Putamen (tissue), 1 donor: Measurements from ENCODE around the gene LRRC28.

ENCODE experiments used
- DNase-seq: peaks from one replicate; pipeline ENCODE4 v3.0.0-alpha.2; 2016; ENCODE audit warnings: low spot score

The LRRC28 gene

DNA sequence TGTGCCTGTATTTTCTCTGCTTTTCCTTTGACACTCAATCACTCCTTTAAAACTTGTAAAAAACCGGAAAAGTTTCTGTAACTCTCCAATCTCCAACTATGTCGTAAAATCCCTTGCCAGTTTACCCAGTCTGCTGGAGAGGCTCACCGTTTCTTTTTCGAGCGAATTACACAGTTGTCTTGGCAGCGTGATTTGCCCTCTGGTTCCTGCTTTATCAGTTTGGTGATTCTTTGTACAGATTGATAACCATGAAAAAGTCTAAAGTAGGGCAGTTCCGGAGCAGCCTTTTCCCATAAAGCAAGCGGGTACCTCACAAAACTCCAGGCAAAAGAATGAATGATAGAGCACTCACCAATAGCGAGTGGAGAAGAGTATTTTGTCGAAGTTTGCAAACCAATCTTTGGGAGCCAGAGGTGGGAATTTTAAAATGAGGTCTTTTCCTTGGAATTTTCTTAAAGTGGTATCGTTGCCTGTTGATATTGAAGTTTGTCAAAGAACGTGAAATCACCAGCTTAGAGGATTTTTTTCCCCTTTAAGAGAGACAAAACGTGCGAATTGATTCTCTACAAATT, 1.9 kb upstream of the LRRC28 start, which contains the start of gene TTC23:
Gene TTC23, minus strand, starts transcription at position 312 of the 572 bp plus-strand sequence. CDS start 20,869 bp downstream, outside the sequence.
- DNase-seq: peak; percentile 77

DNA sequence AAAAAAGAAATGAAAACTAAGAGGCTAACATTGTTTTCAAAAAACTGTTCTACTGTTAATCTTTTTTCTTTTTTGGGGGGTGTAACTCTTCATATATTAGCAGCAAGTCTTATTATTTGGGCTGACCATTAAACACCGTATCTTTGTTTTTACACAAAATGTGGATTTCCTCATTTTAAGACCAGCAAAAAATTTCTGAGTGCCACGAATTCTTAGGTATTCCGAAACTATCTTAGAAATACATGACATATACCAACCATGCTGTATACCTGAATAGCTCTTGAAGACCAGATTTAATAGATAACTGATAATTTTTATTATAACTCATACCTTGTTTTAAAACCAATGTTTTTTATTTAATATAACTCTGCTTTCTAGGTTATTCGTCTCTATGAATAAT, 1.3 kb upstream of the LRRC28 start:
- DNase-seq: no peak

DNA sequence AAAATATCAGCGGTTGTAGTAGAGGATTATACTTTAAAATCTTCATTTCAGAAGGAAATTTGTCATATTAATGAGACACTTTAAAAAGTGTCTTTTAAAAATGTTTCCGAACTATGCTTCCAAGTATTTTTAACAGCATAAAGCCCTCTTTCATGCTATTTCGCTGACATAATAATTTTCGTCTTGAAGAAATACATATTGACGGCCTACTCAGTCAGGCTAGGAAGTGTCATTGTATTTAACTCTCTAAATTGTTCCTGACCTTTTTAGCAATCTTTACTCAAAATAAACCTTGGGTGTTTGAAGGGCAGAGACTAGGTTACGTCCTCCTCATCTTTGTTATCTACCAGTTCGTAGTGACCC, 806 bp upstream of the LRRC28 start:
- DNase-seq: no peak

DNA sequence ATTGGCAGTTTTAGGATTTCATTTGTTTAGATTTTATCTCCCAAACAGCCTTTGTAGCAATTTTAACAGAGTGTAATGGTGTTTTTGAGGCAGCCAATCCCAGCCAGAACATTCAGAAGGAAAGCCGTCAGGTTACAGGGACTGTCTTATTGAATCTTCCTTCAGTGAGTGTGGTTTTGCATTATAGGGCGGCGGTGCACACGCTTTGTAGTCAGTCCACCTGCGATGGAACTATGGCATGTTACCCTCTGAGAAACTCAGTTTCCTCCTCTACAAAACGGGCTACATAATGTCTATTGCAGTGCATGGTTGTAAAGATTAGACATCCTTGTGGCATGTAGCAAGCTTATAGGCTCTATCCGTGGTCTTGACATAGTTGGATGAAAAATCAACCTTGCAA, 1.0 kb downstream of the LRRC28 start:
- DNase-seq: no peak

DNA sequence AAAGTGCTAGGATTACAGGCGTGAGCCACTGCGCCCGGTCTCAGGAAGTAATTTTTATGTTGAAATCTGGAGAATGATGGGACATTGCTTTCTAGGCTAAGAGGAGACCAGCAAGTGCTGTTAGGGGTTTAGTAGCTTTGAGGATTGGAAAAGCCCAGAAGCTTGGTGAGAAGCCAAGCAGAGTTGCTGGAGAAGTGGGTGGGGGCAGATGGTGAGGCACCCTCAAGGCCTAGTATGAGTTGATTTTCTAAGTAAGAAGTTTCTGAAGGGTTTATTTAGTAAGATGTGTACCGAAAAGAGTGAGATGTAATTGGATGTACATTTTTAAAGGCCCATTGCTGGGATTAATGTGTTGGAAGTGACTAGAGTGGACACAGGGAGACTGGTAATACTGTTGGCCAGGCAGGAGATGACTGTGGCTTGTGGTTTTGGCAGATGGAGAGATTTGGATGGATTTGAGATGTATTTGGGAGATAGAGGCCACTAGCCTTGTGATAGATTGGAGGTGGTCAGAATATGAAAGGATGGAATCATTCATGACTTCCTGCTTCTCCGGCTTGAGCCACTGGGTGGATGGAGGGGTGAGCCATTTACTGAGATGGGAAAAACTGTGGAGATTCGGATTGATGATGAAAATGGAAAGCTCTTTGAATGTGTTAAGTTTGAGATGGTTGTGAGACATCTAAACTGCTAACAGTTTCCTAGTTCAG, 2.3 kb downstream of the LRRC28 start:
- DNase-seq: no peak

DNA sequence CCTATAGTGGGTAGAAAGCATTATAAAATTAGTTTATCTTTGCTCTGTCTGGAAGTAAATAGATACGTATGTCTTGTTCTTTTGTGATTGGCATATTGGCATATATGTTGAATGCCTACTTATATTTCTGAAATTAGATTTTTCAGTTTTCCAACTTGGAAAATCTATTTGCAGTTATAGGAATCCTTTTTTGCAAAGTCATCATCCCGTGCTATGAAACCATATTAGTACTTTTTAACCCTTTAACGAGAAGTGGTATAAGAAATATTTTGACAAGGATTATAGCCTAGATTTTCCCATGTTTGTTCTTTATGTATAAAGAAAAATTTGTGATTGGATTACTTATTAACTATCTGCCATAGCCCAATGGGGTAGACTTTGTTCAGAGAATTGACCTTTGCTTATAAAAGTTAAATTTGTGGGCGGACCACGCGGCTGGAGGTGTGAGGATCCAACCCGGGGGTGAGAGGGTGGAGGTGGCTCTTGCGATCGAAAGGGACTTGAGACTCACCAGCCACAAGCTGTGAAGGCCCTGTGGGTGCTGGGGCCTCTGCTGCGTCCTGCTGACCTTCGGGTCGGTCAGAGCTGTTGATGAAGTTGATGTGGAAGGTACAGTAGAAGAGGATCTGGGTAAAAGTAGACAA, 5.9 kb downstream of the LRRC28 start:
- DNase-seq: no peak

DNA sequence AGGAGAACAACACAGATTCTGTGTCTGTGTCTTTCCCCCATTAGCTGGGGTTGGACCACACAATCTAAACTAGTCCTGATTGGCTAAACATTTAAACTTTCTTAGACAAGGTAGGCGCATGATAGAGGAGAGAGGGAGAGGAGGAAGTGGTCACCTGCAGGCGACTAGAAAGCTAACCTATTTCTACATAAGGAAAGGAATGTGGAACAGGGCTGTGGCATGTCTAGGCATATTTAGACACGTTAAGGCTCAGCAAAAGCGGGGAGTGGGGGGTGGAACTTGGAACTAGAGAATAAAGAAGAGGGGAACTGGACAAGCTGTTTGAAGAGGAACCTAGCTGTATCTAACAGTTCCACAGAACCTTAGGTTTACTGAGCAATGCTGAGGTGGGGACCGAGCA, 12.8 kb downstream of the LRRC28 start:
- no peak for DNase-seq

DNA sequence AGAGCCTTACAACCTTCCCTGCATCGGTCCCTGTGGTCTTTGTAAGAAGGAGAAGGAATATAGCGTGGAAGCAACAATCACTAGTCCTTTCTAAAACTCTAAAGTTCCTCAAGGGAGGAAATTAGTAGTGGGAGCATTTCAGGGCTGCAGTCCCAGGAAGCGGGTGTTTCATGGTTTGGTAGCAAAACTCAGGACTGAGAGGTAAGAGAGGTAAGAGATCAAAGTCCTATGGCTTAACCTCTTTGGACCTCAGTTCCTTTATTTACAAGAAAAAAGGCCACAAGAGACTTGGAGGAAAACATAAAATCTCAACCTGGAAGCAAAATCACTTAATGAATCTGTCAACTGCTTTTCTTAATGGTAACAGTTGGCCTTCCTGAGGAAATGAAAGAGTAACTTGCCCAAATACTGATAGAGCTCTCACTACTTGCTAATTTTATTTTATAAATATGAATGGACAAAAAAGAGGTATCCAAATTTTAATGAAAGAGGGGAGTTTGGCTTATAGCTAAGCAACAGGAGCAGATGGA, 14.3 kb downstream of the LRRC28 start:
- no peak for DNase-seq

DNA sequence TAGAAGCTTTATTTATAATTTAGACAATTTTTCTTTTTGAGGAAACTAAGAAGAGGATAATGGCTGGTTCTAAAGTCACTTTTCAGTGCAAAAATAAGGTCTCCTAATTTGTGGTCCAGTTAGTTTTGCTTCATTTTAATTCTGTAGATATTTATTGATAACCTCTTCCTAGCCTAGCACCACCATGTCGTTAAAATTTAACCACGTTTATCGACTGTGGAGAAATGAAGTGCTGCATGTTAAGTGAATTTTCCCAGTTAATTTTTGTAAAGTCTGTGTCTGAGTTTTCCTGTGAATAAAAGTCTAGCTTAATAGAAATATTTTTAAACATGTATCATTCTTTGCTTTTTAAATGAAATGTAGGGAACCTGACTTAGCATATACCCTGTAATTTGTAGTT, 16.7 kb downstream of the LRRC28 start:
- DNase-seq: no peak

DNA sequence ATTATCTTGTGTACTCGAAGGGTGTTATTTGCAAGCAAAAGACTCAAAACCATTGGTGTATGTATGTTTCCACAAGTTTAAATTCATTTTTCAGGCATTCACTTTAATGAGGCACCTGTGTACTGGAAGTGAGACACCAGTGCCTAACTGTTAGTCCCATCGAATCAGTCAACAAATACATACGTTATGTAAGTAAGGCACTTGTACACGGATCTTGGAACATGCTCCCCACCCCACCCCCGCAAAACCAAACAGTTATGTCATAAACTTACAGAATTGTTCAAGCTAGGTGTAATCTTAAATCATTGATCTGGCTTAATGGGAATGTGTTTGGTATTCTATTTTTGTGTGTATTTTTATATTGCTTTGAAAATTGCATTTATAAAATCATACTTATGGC, 17.1 kb downstream of the LRRC28 start:
- DNase-seq: no peak

DNA sequence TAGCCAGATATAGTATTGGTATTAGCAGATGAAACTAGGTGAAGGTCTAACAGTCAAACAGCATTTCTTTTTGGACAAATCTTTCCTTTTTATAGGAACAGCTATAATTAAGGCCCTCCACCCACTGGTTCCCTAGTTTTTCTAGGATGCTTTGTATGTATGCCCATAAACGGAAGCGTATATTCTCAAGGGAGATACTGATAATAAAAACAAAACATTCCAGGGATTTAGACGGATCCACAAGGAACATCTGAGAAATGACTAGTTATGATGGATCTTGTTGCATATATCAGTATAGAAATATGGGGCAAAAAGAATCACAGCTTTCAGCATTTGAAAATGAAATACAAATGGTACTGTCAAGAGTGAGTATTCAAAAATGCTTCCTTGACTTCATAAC, 22.5 kb downstream of the LRRC28 start:
- DNase-seq: no peak

DNA sequence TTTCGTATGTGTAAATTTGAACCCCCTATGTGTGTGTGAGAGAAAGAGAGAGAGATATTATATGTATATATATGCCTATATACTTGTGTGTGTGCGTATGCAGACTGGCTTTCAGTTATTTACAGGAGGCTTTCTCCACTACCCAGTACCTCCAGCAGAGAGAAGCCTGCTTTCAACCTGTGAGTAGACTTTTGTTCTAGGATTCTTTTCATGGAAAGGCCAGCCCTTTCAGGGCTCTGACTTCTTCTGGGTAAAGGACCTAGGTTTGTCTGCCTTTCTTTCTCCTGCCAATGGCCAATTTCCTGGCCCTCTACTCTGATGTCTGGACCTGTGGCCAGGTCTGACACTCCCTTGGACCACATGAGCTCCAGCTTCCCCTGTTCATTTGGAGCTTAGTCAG, 23.8 kb downstream of the LRRC28 start:
- no peak for DNase-seq

DNA sequence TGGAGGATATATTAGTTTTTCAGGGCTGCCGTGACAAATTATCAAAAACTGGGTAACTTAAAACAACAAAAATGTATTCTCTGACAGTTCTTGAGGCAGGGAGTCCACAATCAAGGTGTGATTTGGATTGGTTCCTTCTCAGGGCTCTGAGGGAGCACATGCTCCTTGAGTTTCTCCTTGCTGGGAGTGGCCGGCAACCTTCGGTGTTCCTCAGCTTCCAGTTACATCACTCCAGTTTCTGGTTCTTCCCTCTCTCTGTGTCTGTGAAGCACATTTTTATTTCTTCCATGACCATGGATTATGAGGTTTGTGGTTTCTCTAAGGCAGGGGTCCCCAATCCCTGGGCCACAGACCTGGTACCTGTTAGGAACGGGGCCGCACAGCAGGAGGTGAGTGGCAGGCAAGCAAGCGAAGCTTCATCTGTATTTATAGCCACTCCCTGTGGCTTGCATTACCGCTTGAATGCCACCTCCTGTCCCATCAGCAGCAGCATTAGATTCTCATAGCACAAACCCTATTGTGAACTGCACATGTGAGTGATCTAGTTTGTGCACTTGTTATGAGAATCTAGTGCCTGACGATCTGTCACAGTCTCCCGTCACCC, 24.3 kb downstream of the LRRC28 start:
- no peak for DNase-seq

DNA sequence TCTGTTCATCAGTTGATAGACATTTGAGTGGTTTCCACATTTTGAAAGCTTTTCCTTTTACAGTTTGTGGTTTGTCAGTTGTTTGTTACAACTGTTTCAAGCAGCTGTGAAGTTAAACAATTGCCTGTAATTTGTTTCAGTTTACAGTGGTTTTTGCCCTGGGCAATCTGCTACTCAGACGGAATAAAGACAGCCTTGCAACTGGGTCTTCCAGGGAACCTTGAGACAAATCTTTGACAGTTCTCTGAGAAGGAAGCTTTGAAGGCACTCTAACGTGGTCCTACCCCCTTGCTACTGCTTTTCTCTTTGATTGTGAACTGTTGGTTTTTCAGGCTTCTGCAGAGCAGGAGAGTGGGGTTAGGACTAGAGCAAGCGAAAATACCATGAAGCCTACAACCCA, 28.0 kb downstream of the LRRC28 start:
- no peak for DNase-seq

DNA sequence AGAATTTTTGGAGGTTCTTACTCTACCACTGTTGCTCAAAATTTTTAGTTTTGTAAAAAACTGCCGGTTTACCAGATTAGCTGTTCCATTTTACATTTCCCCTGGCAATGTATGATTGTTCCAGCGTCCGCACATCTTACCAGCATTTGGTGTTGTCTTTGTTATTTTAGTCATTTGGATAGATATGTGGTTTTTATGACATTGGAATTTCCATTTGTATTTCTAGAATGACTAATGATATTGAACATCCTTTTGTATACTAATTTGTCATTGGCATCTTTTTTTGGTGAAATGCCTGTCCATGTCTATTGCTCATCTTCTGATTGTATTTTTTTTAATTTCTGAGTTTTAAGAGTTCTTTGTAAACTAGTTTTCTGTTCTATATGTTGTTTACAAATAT, 28.5 kb downstream of the LRRC28 start:
- no peak for DNase-seq

DNA sequence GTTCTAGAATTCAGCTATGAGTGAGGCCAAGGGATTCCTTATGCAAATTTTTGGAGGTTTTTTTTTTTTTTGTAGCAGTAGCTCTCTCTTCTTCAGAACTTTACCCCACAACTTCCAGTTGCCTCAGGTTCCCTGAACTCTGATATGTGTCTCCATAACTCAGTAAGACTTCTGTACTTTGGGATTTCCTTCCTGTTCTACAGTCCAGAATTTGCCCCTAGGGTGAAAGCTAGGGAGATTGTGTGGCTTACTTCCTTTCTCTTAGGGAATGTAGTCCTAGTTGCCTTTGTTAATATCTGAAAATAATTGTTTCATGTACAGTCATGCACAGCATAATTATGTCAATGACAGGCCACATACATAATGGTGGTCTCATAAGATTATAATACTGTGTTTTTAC, 30.8 kb downstream of the LRRC28 start:
- no peak for DNase-seq

DNA sequence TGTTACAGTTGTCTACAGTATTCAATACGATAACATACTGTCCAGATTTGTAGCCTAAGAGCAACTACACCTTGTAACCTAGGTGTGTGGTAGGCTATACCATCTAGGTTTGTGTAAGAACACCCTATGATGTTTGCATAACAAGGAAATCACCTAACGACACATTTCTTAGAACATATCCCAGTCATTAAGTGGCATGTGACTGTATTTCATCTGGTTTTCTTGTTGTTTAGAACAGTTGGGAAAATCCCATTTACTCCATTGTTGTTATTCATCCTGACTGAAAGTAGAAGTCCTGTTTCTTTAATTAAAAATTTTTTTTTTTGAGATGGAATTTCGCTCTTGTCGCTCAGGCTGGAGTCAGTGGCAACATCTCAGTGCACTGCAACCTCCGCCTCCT, 31.3 kb downstream of the LRRC28 start:
- DNase-seq: no peak

DNA sequence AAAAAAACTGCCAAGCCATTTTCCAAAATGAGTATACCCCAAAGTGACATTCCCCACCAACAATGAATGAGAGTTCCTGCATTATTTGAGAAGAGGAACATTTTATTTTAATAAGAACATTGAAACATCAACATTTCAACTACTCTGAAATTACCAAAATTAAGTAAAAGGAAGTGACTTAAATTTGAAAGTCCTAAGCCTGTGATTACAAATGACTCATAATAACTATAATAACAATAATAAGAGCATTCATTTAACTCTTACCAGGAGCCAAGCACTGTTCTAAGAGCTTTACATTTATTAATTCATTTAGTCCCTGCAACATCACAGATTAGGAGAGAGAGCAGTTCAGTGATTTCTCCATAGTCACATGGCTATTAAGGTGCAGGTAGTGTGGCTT, 32.4 kb downstream of the LRRC28 start:
- DNase-seq: no peak

DNA sequence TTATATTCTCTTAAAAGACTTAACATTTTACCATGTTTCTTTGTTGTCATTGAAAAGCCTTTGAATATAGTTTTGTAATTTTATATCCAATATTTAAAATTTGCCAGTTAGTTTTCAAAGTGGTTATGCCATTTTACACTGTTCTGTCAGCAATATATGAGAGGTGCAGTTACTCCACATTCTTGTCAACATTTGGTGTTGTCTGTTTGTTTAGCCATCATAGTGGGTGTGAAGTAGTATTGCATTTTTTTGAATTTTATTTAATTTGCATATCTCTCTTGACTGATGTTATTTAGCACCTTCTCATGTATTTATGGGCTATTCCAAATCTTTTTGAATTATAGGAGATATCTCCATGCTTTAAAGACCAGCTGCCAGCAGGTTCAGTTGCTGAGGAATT, 40.4 kb downstream of the LRRC28 start:
- no peak for DNase-seq

DNA sequence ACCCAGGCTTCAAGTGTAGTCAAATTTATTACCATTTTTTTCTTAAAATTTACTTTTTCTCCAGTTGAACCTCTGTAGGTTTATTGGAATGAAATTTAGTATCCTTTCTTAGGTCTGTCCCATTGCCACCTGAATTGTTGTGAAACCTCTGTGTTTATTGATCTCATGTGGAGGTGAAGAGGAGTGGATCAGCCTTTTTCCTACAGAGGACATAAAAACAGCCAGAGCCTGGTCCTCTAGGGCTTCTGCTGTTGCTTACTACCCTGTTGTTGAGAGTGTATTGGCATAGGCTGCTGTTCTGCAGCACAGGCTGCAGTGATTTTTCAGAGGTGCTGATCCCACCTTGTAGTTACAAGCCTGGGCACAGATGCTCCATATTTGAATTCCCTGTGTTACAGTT, 44.6 kb downstream of the LRRC28 start:
- DNase-seq: no peak

DNA sequence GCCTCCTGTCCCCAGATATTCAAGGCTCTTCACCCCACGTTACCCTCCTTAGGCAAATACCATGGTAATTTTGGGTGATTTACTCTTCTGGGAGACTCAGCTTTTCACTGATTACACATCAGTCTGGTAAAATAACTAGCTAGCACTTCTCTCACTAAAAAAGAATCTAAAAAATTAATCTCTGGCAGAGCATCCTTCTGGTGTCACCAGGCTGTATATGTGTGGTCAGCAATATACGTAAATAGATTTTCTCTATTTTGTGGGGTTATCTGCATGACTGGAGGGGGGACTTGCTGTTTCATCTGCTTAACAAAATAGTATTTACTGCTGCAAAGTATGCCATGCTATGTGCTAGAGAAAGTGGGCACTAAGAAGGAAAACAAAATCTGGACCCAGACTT, 45.1 kb downstream of the LRRC28 start:
- DNase-seq: no peak

DNA sequence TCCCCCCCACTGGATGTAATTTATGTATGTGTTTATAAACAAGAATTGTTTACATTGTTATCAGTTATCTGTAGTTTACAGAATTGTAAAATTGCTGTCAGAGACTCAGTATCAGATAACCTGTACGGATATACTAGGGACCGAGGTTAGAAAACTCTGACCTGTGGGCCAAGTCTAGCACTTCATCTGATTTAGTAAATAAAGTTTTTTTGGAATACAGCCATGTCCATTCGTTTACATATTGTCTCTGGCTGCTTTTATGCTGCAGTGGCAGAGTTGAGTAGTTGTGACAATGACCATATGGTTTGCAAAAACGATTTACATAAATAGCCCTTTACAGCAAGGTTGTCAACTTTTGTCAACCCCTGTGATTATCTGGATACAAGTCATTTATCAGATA, 52.6 kb downstream of the LRRC28 start:
- DNase-seq: no peak
